Liver (tissue), 9 donors: ENCODE measurements around the gene DACH1. TPM values are rescaled to one million over a fixed set of nuclear protein-coding genes. Genes with fewer than 3 reads are reported as not detected.

Experiments used
- DNase-seq: peaks from one replicate; pipeline ENCODE4 v3.0.0-alpha.2; 2017; ENCODE audit warnings: low spot score
- H3K27ac ChIP-seq, 2 donors: one replicate each; pipeline ENCODE4 v1.7.0; 2013; ENCODE audit warnings: inconsistent platforms in 2 of 2, low read length in 2 of 2, control low read depth in 1 of 2, low read depth in 1 of 2, mild to moderate bottlenecking in 1 of 2
- H3K27me3 ChIP-seq, 4 donors: one replicate each; pipeline versions ENCODE4 v1.6.1 to v1.7.0; 2013; ENCODE audit warnings: low read length in 3 of 4, inconsistent platforms in 1 of 4, mild to moderate bottlenecking in 1 of 4, moderate library complexity in 1 of 4; ENCODE audit not compliant: control insufficient read depth in 4 of 4, insufficient read depth in 4 of 4
- H3K36me3 ChIP-seq, 4 donors: one replicate each; pipeline versions ENCODE4 v1.6.1 to v1.7.0; 2013; ENCODE audit warnings: low read length in 3 of 4, mild to moderate bottlenecking in 3 of 4, low read depth in 1 of 4, moderate library complexity in 1 of 4; ENCODE audit not compliant: control insufficient read depth in 4 of 4, insufficient read depth in 3 of 4
- H3K4me1 ChIP-seq, 4 donors: one replicate each; pipeline versions ENCODE4 v1.6.1 to v1.7.0; 2013; ENCODE audit warnings: low read length in 3 of 4, mild to moderate bottlenecking in 3 of 4, moderate library complexity in 1 of 4; ENCODE audit not compliant: control insufficient read depth in 4 of 4, insufficient read depth in 4 of 4
- H3K4me3 ChIP-seq, 3 donors: one replicate each; pipeline versions ENCODE4 v1.6.1 to v1.7.0; 2013; ENCODE audit warnings: low read length in 3 of 3, control low read depth in 1 of 3, low read depth in 1 of 3, mild to moderate bottlenecking in 1 of 3
- H3K9ac ChIP-seq, 2 donors: one replicate each; pipeline ENCODE4 v1.7.0; 2013; ENCODE audit warnings: low read length in 2 of 2, mild to moderate bottlenecking in 2 of 2, moderate library complexity in 2 of 2, control low read depth in 1 of 2, low read depth in 1 of 2
- H3K9me3 ChIP-seq, 4 donors: one replicate each; pipeline versions ENCODE4 v1.6.1 to v1.7.0; 2013; ENCODE audit warnings: low read length in 3 of 4; ENCODE audit not compliant: control insufficient read depth in 4 of 4
- EGR1 ChIP-seq, 2 donors: IDR thresholded peaks; 2 replicates each; pipeline ENCODE4 v1.6.1; 2016 to 2018; ENCODE audit warnings: antibody characterized with exemption in 2 of 2, low read depth in 2 of 2
- FOXA1 ChIP-seq: IDR thresholded peaks from 2 replicates; pipeline ENCODE4 v1.6.1; 2016; ENCODE audit warnings: antibody characterized with exemption
- GABPA ChIP-seq, 2 donors: IDR thresholded peaks in 1 of 2; conservative IDR thresholded peaks in 1 of 2; 2 replicates each; pipeline ENCODE4 v1.6.1; 2016; ENCODE audit warnings: antibody characterized with exemption in 2 of 2, mild to moderate bottlenecking in 1 of 2, moderate library complexity in 1 of 2
- HNF4A ChIP-seq, 2 donors: conservative IDR thresholded peaks; 2 replicates each; pipeline ENCODE4 v1.6.1; 2016; ENCODE audit warnings: antibody characterized with exemption in 2 of 2, mild to moderate bottlenecking in 2 of 2
- JUND ChIP-seq, 2 donors: IDR thresholded peaks; 2 replicates each; pipeline ENCODE4 v1.6.1; 2016; ENCODE audit warnings: antibody characterized with exemption in 2 of 2
- RAD21 ChIP-seq, 2 donors: IDR thresholded peaks; 2 replicates each; pipeline ENCODE4 v1.6.1; 2016; ENCODE audit warnings: antibody characterized with exemption in 2 of 2, mild to moderate bottlenecking in 2 of 2
- SP1 ChIP-seq: IDR thresholded peaks from 2 replicates; pipeline ENCODE4 v1.6.1; 2018; ENCODE audit warnings: antibody characterized with exemption, mild to moderate bottlenecking
- WGBS: extraction: QIAGEN DNeasy Blood & Tissue Kit; methylation state at CpG from one replicate; pipeline ENCODE4 v1.1.7; 2013; 5-methylcytosine and 5-hydroxymethylcytosine counted together
- polyA plus RNA-seq, 2 donors: library from polyadenylated mRNA; stranded (reverse) in 1 of 2; unstranded in 1 of 2; fragments of 200-250 nt in 1 of 2; fragments of >200 nt in 1 of 2; fragmentation: Nextera tagmentation in 1 of 2; extraction: Ambion mirVana in 1 of 2; gene quantifications; one replicate each; pipeline versions ENCODE4 v1.2.1 to v1.2.3, GENCODE V29; 2013 to 2015
- total RNA-seq, 2 donors: library from RNA; depleted of rRNA; stranded (reverse); fragments of >200 nt; gene quantifications; one replicate each; pipeline ENCODE4 v1.2.3, GENCODE V29; 2014
- TF ChIP-seq, protein P1 (sequence below): fragments of 150-350 bp; IDR thresholded peaks from 2 replicates; pipeline ENCODE4 v1.5.1; 2017; ENCODE audit warnings: improper control_type of control experiment, low read depth, low read length; ENCODE audit not compliant: missing input control
- TF ChIP-seq, protein P2 (sequence below): IDR thresholded peaks from 2 replicates; pipeline ENCODE4 v1.6.1; 2016; ENCODE audit warnings: antibody characterized with exemption
- TF ChIP-seq, protein P3 (sequence below): IDR thresholded peaks from 2 replicates; pipeline ENCODE4 v1.6.1; 2016; ENCODE audit warnings: antibody characterized with exemption
- donor health status: healthy.
- donor health status: healthy.
- donor health status: healthy.
- donor health status: healthy.
- donor health status: healthy.

The DACH1 gene
- total and polyA plus RNA-seq, 4 donors, result 0.28 to 1.9 (median 0.77) TPM

GRCh38 chr13:71858647-71859046 lies 8.4 kb downstream of the DACH1 start:
- Histone ChIP-seq H3K4me1 (no peaks in the 10 kb centered on the region), H3K27me3 (peaks cover 0 to 5% (median 1%) of the 10 kb centered on the region in 4 donors), H3K9ac (no peak overlapping the region), H3K4me3 (no peak overlapping the region), H3K36me3 (no peaks in the 10 kb centered on the region), H3K27ac (no peak overlapping the region), H3K9me3 (no peaks in the 10 kb centered on the region)
- TF ChIP-seq JUND (IDR thresholded peaks at IDR 0.05), result no peak
- DNase-seq, result no peak
- WGBS, result 73% methylated on average over 1 of the region's 1 CpG

GRCh38 chr13:71856548-71857043 lies 10.4 kb downstream of the DACH1 start:
- no peak for DNase-seq
- Histone ChIP-seq H3K4me1 (no peaks in the 10 kb centered on the region), H3K27me3 (peaks cover 0 to 3% (median 0%) of the 10 kb centered on the region in 4 donors), H3K4me3 (no peak overlapping the region), H3K9ac (no peak overlapping the region), H3K27ac (no peak overlapping the region), H3K9me3 (no peaks in the 10 kb centered on the region), H3K36me3 (no peaks in the 10 kb centered on the region)
- WGBS, result 89% methylated on average over 4 of the region's 4 CpGs
- TF ChIP-seq, protein P1, sequence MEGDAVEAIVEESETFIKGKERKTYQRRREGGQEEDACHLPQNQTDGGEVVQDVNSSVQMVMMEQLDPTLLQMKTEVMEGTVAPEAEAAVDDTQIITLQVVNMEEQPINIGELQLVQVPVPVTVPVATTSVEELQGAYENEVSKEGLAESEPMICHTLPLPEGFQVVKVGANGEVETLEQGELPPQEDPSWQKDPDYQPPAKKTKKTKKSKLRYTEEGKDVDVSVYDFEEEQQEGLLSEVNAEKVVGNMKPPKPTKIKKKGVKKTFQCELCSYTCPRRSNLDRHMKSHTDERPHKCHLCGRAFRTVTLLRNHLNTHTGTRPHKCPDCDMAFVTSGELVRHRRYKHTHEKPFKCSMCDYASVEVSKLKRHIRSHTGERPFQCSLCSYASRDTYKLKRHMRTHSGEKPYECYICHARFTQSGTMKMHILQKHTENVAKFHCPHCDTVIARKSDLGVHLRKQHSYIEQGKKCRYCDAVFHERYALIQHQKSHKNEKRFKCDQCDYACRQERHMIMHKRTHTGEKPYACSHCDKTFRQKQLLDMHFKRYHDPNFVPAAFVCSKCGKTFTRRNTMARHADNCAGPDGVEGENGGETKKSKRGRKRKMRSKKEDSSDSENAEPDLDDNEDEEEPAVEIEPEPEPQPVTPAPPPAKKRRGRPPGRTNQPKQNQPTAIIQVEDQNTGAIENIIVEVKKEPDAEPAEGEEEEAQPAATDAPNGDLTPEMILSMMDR, result no peak
- TF ChIP-seq, protein P2, sequence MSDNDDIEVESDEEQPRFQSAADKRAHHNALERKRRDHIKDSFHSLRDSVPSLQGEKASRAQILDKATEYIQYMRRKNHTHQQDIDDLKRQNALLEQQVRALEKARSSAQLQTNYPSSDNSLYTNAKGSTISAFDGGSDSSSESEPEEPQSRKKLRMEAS, result no peak

GRCh38 chr13:71854401-71854800 lies 12.6 kb downstream of the DACH1 start:
- no peak for DNase-seq
- Histone ChIP-seq H3K27ac (no peak overlapping the region), H3K27me3 (no peaks in the 10 kb centered on the region), H3K9me3 (no peaks in the 10 kb centered on the region), H3K4me1 (no peaks in the 10 kb centered on the region), H3K4me3 (no peak overlapping the region), H3K9ac (no peak overlapping the region), H3K36me3 (no peaks in the 10 kb centered on the region)
- TF ChIP-seq JUND (IDR thresholded peaks at IDR 0.05) (no peak), SP1 (no peak), RAD21 (IDR thresholded peaks at IDR 0.05) (no peak), FOXA1 (no peak), EGR1 (IDR thresholded peaks at IDR 0.05; ENCODE audit: low read depth in 2 of 2) (no peak), GABPA (IDR thresholded peaks at IDR 0.05 in 1 of 2, conservative IDR thresholded peaks at IDR 0.05 in 1 of 2) (no peak), HNF4A (conservative IDR thresholded peaks at IDR 0.05) (no peak)
- TF ChIP-seq, protein P3, sequence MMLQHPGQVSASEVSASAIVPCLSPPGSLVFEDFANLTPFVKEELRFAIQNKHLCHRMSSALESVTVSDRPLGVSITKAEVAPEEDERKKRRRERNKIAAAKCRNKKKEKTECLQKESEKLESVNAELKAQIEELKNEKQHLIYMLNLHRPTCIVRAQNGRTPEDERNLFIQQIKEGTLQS, result no peak
- TF ChIP-seq, protein P2, result no peak
- TF ChIP-seq, protein P1, result no peak
- 65% methylated on average over 1 of the region's 1 CpG for WGBS
